HG03175 (cell line): Measurements from ENCODE around the gene PLA2G7.
"Not testable (repeated sequence)": the region's sequence is repeated elsewhere in the genome, so short reads cannot be mapped to it uniquely, and the experiment has no call there.

Experiments
- ATAC-seq: cut with Tn5 transposase; IDR thresholded peaks from one replicate; pipeline ENCODE4 v1.9.1; 2021; ENCODE audit warnings: mild to moderate bottlenecking, moderate library complexity; ENCODE audit not compliant: unreplicated experiment

The PLA2G7 gene

DNA sequence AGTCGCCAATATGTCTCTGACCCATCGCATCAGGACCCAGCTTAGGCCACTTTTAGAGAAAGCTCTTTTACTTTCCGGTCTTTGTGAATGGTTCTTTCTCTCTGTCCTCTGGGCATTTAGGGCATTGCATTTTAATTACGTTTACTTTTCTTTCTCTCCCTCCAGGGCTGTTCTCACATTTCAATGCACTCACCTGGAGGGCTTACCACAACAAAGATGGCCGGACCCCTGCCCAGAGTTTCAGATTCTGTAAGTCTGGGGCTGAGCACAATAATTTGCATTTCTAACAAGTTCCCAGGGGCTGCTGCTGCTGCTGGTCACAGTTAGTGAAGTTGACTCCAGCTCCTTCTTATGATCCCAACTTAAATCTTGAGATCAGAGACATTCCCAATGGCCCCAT lies 14.6 kb upstream of the PLA2G7 start:
- no peak for ATAC-seq

DNA sequence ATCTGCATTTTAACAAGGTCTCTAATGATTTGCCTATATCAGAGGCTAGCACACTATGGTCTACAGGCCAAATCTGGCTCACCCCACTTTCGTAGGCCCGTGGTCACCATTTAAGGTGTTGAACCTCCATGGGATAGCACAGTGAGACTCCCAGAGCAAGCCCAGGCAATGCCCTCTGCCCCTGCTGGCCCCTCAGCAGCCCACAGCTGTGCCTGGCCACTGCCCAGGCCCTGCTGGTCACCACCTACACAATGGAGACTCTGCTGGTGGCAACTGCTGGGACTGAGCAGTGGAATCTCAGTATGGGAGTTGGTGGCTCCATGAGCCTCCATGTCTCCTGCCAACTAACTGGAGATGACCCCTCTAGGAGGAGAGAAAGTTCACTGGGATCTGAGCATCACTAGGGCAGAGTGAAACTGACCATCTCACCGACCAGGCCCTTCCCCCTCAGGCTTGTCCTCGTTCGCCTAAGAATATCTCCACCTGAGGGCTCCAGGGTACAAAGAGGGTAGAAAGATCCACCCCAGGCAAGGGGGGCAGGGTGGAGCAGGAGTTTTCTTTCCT lies 13.8 kb upstream of the PLA2G7 start:
- no peak for ATAC-seq

DNA sequence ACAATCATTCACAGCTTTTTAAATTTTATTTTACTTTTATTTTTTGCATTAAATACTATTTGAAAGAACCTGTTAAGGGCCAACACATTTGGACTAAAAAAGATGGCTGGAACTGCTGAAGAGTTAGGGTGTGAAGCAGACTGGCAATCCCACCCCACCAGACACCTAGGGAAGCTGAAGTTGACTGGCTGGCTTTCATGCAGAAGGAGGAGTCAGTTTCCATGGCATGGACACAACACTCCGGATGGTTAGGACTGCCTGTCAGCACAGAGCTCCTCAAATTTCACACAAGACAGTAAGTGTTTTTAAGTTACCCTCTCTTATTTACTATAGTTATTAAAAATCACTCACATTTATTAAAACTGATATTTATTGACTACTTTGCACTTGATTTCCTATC lies 11.5 kb upstream of the PLA2G7 start, which contains the start of gene ANKRD66:
Gene ANKRD66, plus strand, starts transcription at position 238 of the 400 bp plus-strand sequence. CDS start 5,016 bp downstream, outside the sequence.
- no peak for ATAC-seq

DNA sequence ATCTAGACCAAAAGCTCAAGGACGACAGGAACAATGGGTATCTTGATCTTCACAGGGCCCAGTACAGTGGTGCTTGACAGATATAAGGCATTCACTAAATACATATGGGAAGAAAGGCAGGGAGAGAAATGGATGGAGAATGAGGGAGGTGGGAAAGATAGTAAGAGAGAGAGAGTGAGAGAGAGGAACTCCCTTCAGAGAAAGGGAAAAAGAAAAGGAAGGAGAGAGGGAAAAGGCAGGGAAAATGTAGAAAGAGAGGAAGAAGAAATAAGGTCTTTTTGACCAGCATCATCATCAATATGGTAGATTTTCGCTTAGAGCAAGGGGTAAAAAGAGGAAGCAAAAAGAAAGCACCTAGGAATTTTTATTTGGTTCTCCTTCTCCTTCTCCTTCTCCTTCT lies 10.8 kb upstream of the PLA2G7 start:
- no peak for ATAC-seq

DNA sequence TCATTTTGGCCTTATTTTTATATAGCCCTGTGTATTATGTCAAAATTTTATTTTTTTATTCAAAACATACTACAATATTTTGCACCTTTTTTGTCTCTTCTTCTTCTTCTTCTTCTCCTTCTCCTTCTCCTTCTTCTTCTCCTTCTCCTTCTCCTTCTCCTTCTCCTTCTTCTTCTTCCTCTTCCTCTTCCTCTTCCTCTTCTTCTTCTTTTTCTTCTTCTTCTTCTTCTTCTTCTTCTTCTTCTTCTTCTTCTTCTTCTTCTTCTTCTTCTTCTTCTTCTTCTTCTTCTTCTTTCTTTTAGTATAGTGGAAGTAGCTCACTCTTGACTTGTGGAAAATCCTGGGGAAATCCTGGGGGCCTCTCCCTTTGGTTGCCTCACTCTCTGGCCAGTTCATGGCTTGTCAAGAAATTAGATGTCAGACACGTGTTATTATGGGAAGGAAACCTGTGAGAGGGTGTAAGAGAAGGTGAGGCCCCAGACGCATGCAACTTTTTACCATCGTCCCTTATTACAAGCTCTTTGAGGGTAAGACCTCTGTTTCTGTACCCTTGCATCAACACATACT lies 9.1 kb upstream of the PLA2G7 start:
- ATAC-seq, result not testable (repeated sequence)

DNA sequence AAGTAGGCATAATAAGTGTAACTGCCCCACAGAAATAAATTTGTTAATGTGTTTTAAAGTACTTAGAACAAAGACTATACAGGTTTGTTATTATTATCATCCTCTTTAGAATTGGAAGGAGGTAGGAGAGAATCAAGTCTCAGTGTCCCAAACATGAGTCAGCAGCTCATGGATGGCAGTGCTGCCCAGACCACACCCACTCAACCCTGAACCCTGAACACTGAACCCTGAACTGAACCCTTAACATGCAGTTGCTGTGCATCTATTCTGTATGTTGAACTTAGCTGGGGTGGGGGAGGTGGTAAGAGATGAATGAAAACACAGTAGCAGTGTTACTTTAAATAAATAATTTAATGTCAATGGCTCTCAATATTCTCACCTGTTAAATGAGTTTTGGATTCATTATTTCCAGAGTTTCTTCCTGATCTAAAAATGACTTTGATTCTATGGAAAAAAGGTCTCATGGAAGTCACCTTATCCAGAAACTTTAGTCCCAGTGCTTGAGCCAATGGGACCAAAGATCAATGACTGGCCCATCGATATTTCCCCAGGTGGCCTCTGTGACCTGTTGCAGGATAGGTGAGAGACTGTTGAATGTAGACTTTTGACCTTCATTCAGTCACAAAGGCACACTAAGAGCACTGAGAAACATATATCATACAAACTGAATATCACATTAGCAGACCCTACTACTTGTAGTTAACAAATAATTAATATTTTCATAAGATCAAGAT lies 8.4 kb upstream of the PLA2G7 start:
- no peak for ATAC-seq

DNA sequence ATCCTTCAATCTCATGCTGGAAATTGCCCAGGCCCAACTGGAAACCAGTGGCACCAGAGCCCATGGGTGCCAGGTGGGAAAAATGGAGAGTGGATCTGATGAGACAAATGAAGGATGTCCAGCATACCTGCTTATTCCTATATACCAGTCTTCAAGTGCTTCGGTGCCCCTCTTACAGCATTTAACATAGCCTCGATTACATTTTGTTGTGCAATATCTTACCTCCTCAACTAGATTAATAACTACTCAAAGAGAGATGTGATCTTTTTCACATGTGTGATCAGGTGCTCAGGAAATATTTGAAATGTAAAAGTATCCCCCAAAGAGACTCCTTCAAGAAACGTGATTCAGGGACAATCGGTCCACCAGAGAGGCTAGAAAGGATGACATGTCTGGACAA lies 6.7 kb upstream of the PLA2G7 start:
- ATAC-seq, result no peak

DNA sequence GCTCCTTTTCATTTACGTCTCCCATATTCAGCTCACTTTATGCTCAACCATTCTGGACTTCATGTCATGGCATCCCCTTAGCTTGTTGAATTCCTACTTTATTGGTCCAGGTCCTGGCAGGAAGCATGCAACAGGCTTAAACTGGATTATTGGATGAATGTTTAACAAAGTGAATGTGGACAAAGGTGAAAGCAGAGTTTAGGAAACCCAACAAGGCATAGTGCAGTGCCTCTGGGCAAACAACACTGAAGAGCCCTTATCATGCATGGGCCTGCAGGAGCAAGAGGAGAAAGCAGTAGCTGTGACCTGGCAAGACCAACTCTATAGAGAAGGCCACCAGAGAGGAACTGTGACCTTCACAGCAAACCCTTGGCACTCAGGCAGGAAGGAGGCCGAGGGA lies 6.3 kb upstream of the PLA2G7 start:
- ATAC-seq, result no peak

DNA sequence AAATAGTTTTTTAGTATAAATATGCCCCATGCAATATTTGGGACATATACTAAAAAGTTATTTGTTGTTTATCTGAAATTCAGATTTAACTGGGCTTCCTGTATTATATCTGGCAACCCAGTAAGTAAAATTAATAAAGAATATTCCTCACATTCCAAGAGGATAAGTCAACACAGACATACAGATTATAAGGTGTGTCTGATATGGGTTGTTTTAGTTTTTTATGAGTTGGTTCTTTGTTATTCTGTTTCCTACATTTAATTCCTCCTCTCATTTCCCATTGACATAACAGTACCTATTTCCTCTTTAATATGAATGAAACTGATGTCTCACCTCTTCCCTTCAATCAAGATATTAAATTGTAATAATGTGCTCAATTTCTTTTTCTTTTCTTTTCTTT lies 1.7 kb upstream of the PLA2G7 start:
- no peak for ATAC-seq

DNA sequence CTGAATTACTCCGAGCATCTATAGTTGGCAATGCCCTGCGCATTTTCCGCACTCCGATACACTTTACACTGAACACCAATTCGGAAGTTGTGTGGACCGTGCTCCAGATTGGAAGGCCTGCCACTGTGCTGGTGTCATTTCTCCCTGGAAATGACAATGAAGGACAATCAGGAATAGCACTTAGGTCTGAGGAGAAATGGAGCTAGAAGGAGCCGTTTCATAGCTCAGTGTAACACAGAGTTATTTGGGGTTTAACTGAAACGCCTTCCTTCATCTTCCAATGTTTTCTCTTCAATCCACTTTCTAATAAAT lies 501 bp upstream of the PLA2G7 start:
- no peak for ATAC-seq

DNA sequence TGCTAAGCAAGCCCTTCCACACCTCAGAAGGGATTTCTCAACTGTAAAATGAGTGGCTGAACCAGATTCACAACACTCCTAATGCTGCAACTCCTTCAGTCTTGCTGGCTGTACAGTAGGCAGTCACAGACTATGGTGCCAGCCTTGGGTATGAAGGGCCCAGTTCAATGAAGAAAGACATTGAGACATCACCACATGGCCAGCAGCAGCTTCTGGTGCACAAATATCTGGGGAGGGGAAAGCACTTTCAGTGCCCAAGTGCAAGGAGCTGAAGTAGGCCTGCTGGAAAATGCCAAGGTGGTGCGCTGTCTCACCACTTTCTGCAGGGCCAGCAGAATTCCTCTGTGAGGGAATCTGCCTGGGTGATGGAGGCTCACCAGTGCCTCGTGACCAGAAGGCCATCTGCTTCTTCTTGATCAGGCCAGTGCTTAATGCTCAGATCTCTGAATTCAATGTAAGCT lies 1.8 kb downstream of the PLA2G7 start:
- no peak for ATAC-seq

DNA sequence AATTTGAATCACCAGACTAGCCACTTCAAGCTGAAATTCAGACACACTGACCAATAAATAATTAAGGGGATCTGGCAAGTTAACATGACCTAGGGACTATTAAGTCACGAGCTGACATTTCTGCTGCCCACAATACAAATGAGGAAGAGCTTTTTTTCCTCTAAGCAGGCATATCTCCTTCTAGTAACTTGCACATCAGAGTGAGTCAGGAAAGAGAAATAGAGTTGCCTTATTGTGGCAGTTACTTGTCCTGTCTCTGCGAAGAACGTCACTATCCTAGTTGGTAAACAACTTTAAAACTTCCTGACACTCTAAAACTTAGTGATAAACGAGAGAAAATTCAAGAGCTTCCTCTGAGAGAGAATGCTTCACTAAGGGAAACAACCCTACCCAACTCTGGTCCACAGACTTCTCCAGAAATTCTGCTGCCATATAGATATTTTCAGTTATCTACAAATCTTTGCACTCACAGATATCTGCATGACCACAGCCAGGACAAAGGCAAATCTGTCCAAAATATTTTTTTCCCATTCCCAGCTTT lies 4.2 kb downstream of the PLA2G7 start:
- no peak for ATAC-seq

DNA sequence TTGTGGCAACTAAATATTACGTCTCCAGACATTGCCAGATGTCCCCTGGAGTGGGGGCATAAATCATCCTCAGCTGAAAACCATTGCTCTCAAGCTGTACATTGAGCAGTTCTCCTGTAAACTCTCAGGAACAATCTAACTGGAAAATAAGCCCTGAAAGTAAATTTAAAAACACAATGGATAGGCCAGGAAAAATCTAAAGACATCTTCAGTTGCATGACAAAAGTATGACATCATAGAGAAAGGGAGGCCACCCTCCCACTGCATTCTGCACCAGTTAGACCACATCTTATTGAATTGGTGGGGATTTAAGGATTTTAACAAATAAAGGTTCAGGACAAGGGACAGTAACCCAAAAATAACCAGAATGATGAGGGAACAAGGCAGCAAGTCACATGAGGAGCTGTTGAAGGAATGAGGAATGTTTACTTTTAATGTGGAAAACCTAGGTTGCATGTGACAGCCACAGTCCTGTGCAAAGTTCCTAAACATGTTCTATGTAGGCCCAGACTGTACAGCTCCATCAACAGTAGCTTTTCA lies 5.3 kb downstream of the PLA2G7 start:
- no peak for ATAC-seq

DNA sequence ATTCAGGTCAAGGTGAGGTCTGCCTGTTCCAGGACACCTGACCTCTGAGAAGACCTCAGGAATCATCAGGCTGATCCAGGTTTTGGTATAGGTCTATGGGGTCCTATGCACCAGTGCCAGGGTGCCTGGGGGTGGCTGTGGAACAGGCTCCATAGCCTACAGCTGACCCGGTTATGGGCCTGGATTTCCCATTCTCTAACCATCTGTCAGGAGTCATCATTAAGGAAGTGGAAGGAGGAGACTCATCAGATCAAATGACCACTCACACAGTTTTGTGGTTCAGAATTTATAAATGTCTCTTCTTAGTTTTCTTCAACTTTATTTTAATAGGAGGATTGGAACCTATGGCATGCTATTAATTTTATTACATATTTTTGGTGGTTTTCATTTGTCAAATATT lies 14.8 kb downstream of the PLA2G7 start:
- ATAC-seq, result no peak

DNA sequence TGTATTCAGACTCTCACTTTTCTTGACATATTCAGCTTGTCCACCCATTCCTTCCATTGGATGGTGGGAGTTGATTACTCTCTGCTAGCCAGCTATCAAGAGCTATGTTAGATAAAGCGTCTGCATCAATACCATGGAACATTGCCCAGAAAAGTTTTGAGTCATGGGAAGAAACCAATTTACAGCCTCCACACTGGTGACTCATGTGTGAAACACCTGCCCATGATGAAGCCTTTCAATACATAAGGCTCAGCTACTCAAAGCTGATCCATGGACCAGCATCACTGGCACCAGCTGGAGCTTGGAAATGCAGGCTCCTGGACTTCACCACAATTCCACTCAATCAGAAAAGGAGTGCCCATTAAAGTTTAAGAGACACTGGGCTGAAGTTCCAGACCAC lies 16.1 kb downstream of the PLA2G7 start:
- no peak for ATAC-seq

DNA sequence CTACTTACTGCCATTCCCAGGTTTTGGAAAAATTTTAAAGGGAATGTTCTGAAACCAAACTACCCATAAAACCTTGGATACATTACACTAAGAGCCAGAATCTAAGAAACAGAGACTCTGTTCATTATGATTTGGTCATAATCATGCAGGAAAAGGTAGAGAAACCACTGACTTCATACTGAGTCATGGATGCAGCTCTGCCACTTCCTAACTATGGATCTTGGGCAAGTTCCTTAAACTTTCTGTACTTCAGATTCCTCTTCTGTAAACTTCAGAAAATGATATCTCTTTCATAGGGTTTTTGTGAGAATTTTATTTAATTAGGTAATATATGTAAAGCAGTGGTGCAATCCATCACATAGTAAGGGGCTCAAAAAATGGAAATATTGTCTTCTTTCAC lies 20.0 kb downstream of the PLA2G7 start:
- no peak for ATAC-seq

DNA sequence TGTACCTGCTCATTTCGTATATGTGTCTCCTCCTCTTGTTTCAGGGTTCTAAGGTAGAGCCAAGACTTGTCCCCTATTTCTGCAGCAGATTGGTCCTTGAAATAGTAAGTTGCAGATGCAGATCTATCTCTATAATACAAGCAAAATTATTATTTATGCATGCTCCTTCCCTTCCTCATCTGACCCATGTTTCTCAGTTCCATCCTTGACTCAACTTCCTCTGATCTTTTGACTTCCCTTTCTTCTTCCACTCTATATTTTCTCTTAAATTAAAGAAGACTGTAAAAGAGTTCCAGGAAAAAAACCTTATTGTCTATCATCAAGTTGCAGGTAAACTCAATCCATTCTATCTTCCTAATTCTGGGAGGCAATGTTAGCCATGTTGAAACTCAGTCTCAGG lies 23.7 kb downstream of the PLA2G7 start:
- no peak for ATAC-seq

DNA sequence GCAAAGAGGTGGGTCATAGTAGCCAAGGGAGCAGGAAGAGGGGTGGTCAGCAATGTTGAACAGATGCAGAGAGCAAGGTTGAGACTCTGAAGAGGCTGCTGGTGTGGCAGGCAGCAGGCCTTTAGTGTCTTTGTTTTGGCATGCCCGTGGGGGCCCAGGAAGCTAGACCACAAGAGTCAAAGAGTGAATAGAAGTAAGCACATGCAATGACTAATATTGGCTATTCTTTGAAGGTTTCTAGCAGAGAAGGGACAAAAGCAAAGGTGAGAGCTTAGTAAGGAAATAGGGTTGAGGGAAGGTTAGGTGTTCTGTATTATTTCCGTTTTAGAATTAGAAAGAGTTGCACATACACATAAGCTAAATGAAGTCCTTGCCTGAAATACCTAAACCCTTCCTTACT lies 28.7 kb downstream of the PLA2G7 start:
- ATAC-seq, result no peak

DNA sequence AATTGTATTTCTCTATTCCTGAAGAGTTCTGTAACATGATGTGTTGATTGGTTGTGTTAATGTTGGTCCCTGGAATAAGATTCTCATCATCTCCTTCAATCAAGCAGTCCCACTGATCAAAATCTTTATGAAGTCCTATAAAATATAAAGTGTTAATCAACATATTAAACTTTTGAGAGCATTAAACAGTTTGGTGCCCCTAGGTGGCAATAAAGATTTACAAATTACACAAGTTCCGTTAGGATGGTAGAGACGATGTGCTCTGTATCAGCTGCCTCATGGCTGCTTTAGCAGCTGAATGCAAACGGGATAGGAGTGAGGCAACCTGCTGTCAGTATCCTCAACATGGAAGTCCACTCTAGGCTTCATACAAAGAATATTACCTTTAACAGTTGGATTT lies 30.6 kb downstream of the PLA2G7 start:
- no peak for ATAC-seq

DNA sequence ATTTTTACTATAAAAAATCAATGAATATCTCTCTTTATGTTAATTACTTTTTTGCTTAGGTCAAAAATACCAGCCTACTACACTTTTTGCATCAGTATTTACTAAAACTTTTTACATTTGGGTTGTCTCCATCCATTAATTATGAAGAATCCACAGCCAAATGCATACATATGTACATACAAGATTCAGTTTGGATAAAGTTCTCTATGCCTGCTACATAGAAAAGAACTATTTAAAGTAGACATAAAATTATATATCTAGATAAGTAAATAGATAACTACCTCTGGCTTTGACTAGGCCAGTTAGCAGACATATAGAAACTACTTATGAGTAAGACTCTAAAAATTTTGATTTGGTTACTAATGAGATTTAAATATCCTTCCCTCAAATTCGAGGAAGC lies 35.2 kb downstream of the PLA2G7 start:
- ATAC-seq, result no peak

DNA sequence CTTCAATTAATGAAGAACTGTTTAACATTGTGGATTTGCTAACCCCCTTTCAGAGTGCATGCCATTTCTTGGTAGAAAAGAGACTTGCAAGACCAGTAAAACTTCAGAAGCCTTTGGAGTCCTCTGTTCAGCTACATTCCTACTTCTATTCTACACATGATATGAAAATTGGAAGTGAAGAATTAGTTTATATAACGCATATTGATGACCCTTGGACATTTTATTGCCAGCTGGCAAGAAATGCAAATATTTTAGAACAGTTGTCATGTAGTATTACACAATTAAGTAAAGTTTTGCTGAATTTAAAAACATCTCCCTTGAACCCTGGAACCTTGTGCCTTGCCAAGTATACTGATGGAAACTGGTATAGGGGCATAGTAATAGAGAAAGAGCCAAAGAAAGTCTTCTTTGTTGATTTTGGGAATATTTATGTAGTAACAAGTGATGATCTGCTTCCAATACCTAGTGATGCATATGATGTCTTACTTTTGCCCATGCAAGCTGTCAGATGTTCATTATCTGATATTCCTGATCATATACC lies 44.2 kb downstream of the PLA2G7 start:
- no peak for ATAC-seq
